GM19240 (cell line): ENCODE results near the gene SREBF1.

Source experiments
- DNase-seq: peaks from one replicate; pipeline ENCODE4 v3.0.0; 2011; ENCODE audit warnings: low spot score; ENCODE audit not compliant: insufficient read length

Gene SREBF1

DNA sequence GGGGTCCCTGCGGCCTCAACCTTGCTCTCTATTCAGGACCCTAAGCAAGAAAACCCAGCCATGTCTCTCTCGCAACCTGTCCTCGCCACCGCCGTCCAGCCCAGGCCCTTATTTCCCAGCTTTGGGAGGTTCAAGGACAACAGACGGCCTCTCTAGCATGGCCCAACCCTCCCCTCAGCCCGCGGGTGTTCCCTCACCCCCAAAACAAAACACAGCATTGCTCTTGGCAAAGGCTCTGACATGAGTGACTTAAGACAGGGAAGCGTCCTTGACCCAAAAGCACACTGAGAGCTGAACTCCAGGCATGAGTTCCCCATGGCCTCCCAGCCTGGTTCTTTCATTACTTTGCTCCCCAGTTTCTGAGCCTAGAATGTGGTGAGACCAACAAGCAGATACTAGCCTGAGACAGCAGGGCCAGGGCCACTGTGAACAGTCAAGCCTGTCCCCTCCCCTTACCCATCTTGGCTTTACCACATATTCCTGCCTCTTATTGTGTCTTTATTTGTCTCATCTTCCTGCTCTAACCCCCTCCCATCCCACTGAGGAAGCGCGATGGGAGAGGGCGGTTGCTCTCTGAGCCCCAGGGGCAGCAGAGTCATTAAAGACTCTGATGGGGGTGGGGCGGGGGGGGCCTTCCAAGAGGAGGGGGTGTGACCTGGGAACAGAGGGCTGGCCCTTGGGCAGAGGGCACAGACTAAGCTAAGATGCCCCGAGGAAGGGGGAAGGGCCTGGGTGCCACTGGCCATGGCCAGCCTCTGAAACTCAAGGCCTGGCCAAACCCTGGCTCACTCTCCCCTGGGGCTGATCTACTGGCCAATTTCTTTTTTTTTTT lies 11.8 kb downstream of the SREBF1 start:
- DNase-seq: no peak

DNA sequence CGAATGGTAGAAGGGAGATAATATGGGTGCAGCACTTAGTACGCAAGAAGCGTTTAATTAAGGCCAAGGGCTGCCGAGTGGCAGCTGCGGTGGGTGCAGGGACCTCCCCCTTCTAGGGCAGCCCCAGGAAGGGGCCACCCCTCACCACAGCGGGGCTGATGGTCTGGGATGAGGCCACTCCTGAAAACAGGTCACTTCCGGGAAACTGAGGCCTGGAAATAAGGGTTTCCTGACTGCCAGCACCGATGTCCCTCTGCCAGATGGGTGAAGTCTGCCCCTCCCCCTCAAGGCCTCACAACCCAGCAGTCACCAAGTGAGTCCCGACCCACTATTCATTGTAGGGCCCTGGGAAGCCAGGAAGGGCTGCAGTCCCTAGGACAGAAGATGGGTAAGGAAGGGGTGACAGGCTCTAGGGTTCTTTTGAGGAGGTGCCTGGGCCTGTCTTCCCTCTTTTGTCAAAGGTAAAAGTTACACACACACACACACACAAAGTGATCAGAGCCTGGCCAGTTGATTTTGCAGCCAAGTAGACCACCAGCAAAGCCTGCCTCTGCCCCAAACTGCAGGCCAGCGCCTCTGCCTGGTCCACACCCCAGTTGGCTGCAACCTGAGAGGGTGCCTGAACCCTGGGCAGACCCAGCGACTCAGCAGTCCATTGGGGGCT lies 12.5 kb downstream of the SREBF1 start:
- no peak for DNase-seq

GRCh38 chr17:17823433-17824118 lies 13.2 kb downstream of the SREBF1 start:
- DNase-seq: peak; percentile 98

DNA sequence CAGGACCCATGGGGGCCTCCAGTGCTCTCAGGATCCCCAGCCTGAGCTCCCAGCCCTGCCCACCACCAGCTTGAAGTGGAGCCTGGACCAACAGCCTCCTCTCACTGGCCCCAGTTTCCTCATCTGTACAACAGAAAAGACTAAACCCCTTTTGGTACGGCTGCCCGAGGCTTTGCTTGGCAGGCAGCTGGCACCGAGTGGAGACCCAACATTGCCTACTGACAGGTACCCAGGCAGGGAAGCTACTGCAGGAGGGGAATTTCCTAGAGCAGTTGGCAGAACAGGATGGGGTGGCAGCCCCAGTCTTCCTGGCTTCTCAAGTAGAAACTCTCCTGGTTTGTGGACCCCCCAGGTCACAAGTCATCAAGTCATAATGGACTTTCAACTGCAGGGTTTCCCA lies 14.2 kb downstream of the SREBF1 start:
- no peak for DNase-seq

DNA sequence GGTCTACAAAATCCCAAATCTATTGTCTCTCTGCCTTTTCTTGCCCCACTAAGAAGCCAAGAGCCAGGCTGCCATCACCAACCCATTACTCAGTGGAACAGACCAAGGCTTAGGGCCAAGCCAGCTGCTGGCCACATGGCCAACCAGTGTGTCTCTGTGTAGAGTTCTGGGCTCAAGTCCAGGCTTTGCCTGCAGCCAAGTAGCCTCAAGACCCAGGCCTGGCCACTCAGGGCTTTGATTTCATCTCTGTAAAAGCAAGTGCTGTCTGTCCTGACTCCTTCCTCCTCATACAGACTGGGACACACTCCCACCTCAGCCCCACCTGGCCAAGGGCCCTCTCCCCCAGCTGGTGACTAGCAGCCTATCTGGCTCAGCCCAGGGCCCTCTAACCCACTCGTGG lies 14.6 kb downstream of the SREBF1 start:
- no peak for DNase-seq

- no peak for DNase-seq
Observed at GRCh38 chr17:17820463-17821158, 16.2 kb downstream of the SREBF1 start.

GRCh38 chr17:17820046-17820445 lies 16.7 kb downstream of the SREBF1 start:
- no peak for DNase-seq

DNA sequence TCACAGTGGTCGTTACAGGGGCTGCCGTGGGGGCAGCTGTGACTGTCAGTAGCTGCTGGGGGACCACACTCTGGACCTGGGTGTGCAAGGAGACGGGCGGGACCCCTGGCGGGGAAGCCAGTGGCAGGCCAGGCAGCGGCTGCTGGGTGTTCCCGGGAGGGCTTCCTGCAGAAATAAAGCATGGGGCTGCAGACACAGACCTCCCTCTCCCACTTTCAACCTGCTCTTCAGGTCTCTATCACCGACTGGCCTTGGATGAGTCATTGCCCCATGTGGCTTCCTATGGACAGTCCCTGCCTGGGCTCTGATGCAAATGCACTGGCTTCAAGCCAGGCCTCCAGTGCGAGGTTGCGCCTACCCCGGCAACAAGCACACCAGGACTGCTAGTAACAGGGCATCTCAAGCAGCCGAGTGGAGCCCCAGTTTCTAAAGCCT lies 17.2 kb downstream of the SREBF1 start:
- peak; percentile 81 for DNase-seq

DNA sequence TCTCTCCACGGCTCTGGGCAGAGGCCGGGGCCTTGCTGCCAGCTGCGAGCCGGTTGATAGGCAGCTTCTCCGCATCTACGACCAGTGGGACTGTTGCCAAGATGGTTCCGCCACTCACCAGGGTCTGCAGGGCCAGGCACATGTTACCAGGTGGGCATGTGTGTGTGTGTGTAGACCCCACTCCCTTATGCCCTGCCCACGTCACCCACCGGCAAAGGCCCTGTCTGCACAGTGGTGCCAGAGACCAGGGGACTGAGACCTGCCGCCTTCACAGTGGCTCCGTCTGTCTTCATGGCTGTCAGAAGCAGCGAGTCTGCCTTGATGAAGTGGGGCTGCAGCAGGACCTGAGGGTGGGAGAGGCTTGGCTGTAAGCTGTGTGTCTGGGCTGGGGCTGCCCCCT lies 17.7 kb downstream of the SREBF1 start:
- no peak for DNase-seq

DNA sequence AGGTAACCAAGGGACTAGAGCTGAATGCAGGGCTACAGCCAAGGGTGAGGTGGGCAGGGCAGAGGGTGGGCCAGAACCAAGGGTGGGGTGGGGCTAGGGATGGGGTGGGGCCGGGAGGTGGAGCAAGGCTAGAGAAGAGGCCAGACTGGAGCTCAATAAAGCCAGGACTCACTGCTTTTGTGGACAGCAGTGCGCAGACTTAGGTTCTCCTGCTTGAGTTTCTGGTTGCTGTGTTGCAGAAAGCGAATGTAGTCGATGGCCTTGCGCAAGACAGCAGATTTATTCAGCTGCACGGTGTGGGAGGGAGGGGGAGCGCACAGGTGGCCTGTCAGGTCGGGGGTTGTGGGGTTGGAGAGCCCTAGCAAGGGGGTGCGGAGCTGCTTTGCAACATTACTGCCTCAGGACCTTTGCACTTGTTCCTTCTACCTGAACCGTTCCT lies 18.7 kb downstream of the SREBF1 start:
- peak; percentile 70 for DNase-seq

DNA sequence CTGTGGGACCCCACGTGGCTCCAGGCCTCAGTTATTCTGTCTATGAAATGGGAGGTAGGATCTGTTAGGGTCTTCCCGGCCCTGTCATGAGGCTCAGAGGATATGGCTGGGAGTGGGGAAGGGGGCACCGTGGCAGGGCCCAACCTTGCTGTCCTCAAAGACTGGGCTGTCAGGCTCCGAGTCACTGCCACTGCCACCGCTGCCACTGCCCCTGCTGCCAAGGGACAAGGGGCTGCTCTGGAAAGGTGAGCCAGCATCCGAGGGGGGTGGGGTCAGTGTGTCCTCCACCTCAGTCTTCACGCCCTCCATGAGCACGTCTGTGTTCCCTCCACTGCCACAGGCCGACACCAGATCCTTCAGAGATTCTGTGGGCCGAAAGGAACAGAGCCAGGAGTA lies 19.2 kb downstream of the SREBF1 start:
- no peak for DNase-seq

DNA sequence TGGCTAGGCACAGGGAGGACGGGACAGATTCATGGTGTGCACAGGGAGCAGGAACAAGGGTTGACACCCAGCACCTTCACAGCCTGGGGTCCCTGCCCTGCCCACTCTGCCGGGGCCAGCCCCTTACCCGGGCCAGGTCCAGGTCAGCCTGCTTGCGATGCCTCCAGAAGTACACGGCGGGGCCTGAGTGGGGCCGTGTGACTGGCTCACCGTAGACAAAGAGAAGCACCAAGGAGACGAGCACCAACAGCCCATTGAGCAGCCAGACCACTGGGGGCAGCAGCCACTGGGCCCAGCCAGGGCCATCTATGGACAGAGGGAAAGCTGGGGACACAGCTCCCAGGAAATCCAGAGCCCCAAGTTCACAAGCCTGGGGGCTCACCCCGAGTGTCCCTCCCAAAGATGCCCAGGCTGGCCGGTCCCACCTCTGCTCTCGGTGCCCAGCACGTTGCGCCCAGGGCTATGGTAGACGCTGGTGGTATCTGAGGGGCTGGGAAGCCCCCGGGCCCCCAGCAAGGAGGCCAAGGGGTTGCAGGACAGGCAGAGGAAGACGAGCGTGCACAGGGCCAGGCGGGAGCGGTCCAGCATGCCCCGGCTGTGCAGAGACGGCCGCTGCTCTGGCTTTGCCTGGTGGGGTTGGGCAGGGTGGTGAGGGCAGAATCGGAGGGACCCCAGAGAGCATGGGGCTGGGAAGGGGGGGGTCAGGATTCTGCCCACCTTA lies 19.8 kb downstream of the SREBF1 start:
- DNase-seq: no peak

DNA sequence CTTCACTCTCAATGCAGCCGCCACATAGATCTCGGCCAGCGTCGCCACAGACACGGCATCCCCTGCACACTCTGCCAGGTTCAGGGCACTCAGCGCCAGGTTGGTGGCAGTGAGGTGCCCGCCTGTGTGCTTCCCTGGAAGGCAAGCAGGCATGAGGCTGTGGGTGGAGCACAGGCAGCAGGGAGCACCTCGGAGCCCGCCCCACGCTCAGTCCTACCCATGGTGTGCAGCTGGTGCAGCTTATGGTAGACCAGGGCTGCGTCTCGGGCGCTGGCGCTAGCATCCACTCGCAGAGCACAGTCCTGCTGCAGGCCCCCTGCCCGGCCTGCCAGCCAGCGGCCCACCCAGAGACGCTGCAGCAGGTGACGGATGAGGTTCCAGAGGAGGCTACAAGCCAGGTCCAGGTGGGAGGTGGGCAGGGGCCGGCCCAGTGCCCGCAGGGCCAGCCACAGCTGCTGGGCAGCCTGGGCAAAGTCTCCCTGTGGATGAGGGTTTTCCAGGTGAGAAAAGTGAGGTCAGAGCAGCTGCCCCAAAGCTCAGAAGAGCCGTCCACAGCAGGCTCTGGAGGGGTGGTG lies 20.5 kb downstream of the SREBF1 start:
- no peak for DNase-seq

GRCh38 chr17:17815436-17816200 lies 21.2 kb downstream of the SREBF1 start:
- DNase-seq: no peak

GRCh38 chr17:17815062-17815406 lies 21.8 kb downstream of the SREBF1 start:
- DNase-seq: no peak

GRCh38 chr17:17814162-17815061 lies 22.4 kb downstream of the SREBF1 start:
- no peak for DNase-seq

GRCh38 chr17:17813725-17814095 lies 23.1 kb downstream of the SREBF1 start:
- no peak for DNase-seq

DNA sequence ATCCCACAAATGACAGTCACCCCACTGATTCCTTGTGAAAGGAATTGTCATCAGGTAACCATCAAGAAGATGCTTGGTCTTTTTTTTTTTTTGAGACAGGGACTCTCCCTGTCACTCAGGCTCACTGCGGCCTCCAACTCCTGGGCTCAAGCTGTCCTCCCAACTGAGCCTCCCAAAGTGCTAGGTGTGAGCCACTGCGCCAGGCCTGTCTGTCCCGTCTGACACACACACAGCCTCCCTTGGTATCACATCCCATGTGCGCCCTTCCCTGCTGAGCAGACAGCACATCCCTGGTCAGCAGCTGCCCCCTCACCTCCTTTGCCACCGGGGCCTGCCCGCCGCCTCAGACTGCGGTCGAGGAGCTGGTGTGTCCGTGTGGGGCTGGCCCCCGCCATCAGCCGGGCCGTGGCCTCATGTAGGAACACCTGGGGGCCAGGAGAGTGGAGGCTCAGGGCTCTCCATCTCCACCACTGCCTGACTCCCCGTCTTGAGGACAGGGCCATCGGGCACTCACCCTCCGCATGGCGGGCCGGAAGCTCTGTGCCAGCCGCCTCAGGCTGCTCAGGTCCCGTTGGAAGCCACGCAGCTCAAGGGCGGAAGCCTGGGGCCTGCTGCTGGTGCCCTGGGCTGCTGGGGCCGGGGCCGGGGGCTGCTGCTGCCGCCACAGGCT lies 23.6 kb downstream of the SREBF1 start:
- DNase-seq: no peak
